Left ventricle myocardium inferior (tissue), 1 donor: ENCODE data around the gene GRIK3. TPM values are rescaled to one million over a fixed set of nuclear protein-coding genes. Genes with fewer than 3 reads are reported as not detected.

ENCODE experiments used
- DNase-seq: peaks from one replicate; pipeline ENCODE4 v3.0.0-alpha.2; 2020
- H3K27ac ChIP-seq: fragments of 200-600 bp; replicated peaks from 2 replicates; pipeline ENCODE4 v1.8.0; 2021
- H3K27me3 ChIP-seq: fragments of 200-600 bp; 2 replicates; pipeline ENCODE4 v1.8.0; 2021; ENCODE audit warnings: low read depth
- H3K36me3 ChIP-seq: fragments of 200-600 bp; 2 replicates; pipeline ENCODE4 v1.8.0; 2021
- H3K4me1 ChIP-seq: fragments of 200-600 bp; 2 replicates; pipeline ENCODE4 v1.8.0; 2021
- H3K4me3 ChIP-seq: fragments of 200-600 bp; 2 replicates; pipeline ENCODE4 v1.8.0; 2021; ENCODE audit warnings: mild to moderate bottlenecking, moderate library complexity
- H3K9me3 ChIP-seq: fragments of 200-600 bp; replicated peaks from 2 replicates; pipeline ENCODE4 v1.8.0; 2021
- CTCF ChIP-seq: fragments of 200-600 bp; IDR thresholded peaks from 2 replicates; pipeline ENCODE4 v1.8.0; 2021; ENCODE audit warnings: antibody characterized with exemption, mild to moderate bottlenecking, borderline replicate concordance
- intact Hi-C: fragments of 100-400 bp; cut with micrococcal nuclease; formaldehyde crosslinking; loops from one replicate; pipeline ENCODE4 v1.11.0; 2022
- total RNA-seq: library from RNA; stranded (reverse); fragmentation: NEBNext Ultra II Directional; extraction: Animal tissue kit (Norgen Biotek cat#: 25700); gene quantifications from one replicate; pipeline ENCODE4 v1.2.1, GENCODE V29; 2021
- donor health status: DM: no; HTN: yes; CAD: no; lungs with severe emphysema.

The GRIK3 gene
- total RNA-seq, 1 donor from 2014 or later: 0.55 TPM

- TF ChIP-seq CTCF: no peak
- intact Hi-C loops: no loop called here
- no peaks in the 10 kb centered on the region for H3K36me3 ChIP-seq
- H3K4me3 ChIP-seq: no peak overlapping the region
- H3K27me3 ChIP-seq: peaks cover 75% of the 10 kb centered on the region
- DNase-seq: no peak
- no peaks in the 10 kb centered on the region for H3K9me3 ChIP-seq
- no peak overlapping the region for H3K27ac ChIP-seq
- H3K4me1 ChIP-seq: no peaks in the 10 kb centered on the region
These were observed 227.1 kb downstream of the GRIK3 start for GRCh38 chr1:36807262-36807661.

GRCh38 chr1:36805979-36806640 lies 228.2 kb downstream of the GRIK3 start:
- no peak for DNase-seq
- peaks cover 75% of the 10 kb centered on the region for H3K27me3 ChIP-seq
- no peak for TF ChIP-seq CTCF
- no peak overlapping the region for H3K4me3 ChIP-seq
- no peaks in the 10 kb centered on the region for H3K36me3 ChIP-seq
- H3K9me3 ChIP-seq: no peaks in the 10 kb centered on the region
- H3K27ac ChIP-seq: no peak overlapping the region
- no peaks in the 10 kb centered on the region for H3K4me1 ChIP-seq
- intact Hi-C loops: no loop called here

GRCh38 chr1:36804669-36805314 lies 229.5 kb downstream of the GRIK3 start:
- Histone ChIP-seq H3K36me3 (no peaks in the 10 kb centered on the region), H3K27ac (no peak overlapping the region), H3K9me3 (no peaks in the 10 kb centered on the region), H3K27me3 (peaks cover 71% of the 10 kb centered on the region), H3K4me3 (no peak overlapping the region), H3K4me1 (no peaks in the 10 kb centered on the region)
- intact Hi-C loops: no loop called here
- DNase-seq: no peak
- no peak for TF ChIP-seq CTCF

- H3K4me1 ChIP-seq: no peaks in the 10 kb centered on the region
- no peaks in the 10 kb centered on the region for H3K9me3 ChIP-seq
- no peak for TF ChIP-seq CTCF
- H3K36me3 ChIP-seq: no peaks in the 10 kb centered on the region
- no peak overlapping the region for H3K27ac ChIP-seq
- no peak overlapping the region for H3K4me3 ChIP-seq
- intact Hi-C loops: no loop called here
- no peak for DNase-seq
- peaks cover 71% of the 10 kb centered on the region for H3K27me3 ChIP-seq
These were observed 230.3 kb downstream of the GRIK3 start for GRCh38 chr1:36803868-36804570.

- peaks cover 80% of the 10 kb centered on the region for H3K27me3 ChIP-seq
- H3K27ac ChIP-seq: no peak overlapping the region
- intact Hi-C loops: no loop called here
- no peaks in the 10 kb centered on the region for H3K4me1 ChIP-seq
- no peak for DNase-seq
- no peaks in the 10 kb centered on the region for H3K36me3 ChIP-seq
- no peak overlapping the region for H3K4me3 ChIP-seq
- H3K9me3 ChIP-seq: no peaks in the 10 kb centered on the region
- TF ChIP-seq CTCF: no peak
These were observed 232.3 kb downstream of the GRIK3 start for GRCh38 chr1:36802018-36802417.
